ENCODE results near the gene NAALADL2. TPM values are rescaled to one million over a fixed set of nuclear protein-coding genes. Genes with fewer than 3 reads are reported as not detected.

NAALADL2 gene
- polyA plus RNA-seq, 1 donor from 2014 or later = 1.6 TPM

- H2AFZ ChIP-seq (ENCODE audit: low read depth, low read length) = no peak overlapping the region
- no peak overlapping the region for H3K9ac ChIP-seq (ENCODE audit: low read length)
- H3K9me3 ChIP-seq (ENCODE audit: low read length) = no peaks in the 10 kb centered on the region
Measured at GRCh38 chr3:175573226-175573625, 714.1 kb downstream of the NAALADL2 start.

DNA sequence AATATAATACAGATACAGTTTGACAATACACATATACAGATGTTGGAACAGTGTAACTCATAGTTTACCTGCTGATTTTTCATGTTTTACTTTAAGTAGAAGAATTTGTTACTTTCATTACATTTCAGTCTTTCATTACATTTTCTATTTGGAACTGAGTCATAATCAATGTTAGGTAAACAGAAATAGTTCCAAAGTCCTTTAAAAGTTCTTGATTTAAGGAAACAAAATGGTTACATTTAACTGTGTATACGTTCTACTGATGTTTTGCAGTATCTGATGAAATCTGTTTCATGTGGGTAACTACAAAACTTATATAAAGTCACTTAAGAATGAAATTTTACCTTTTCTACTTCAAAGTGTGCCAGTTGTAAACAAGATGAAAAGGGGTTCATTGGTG lies 721.2 kb downstream of the NAALADL2 start:
- no peaks in the 10 kb centered on the region for H3K9me2 ChIP-seq (ENCODE audit: insufficient read depth, low read length)
- H3K79me2 ChIP-seq (replicated peaks; ENCODE audit: insufficient read depth, low read length) = no peaks in the 10 kb centered on the region
- no peaks in the 10 kb centered on the region for H3F3A ChIP-seq (ENCODE audit: insufficient read depth, low read length, poor library complexity, severe bottlenecking)
- no peak overlapping the region for H3K4me3 ChIP-seq (ENCODE audit: low read length)
- H3K9me3 ChIP-seq (ENCODE audit: low read length) = no peaks in the 10 kb centered on the region
- H3K36me3 ChIP-seq (ENCODE audit: insufficient read depth, low read length) = no peaks in the 10 kb centered on the region
- no peak overlapping the region for H2AFZ ChIP-seq (ENCODE audit: low read depth, low read length)
- no peak for TF ChIP-seq MXI1 (conservative IDR thresholded peaks at IDR 0.05; ENCODE audit: poor library complexity, severe bottlenecking)
- TF ChIP-seq RAD21 (conservative IDR thresholded peaks at IDR 0.05) = no peak
- no peak for TF ChIP-seq EZH2 (IDR thresholded peaks at IDR 0.05; ENCODE audit: borderline replicate concordance, insufficient read depth, low read length, poor library complexity, severe bottlenecking)
- TF ChIP-seq POLR2AphosphoS5 (IDR thresholded peaks at IDR 0.05) = no peak
- TF ChIP-seq, protein P1, sequence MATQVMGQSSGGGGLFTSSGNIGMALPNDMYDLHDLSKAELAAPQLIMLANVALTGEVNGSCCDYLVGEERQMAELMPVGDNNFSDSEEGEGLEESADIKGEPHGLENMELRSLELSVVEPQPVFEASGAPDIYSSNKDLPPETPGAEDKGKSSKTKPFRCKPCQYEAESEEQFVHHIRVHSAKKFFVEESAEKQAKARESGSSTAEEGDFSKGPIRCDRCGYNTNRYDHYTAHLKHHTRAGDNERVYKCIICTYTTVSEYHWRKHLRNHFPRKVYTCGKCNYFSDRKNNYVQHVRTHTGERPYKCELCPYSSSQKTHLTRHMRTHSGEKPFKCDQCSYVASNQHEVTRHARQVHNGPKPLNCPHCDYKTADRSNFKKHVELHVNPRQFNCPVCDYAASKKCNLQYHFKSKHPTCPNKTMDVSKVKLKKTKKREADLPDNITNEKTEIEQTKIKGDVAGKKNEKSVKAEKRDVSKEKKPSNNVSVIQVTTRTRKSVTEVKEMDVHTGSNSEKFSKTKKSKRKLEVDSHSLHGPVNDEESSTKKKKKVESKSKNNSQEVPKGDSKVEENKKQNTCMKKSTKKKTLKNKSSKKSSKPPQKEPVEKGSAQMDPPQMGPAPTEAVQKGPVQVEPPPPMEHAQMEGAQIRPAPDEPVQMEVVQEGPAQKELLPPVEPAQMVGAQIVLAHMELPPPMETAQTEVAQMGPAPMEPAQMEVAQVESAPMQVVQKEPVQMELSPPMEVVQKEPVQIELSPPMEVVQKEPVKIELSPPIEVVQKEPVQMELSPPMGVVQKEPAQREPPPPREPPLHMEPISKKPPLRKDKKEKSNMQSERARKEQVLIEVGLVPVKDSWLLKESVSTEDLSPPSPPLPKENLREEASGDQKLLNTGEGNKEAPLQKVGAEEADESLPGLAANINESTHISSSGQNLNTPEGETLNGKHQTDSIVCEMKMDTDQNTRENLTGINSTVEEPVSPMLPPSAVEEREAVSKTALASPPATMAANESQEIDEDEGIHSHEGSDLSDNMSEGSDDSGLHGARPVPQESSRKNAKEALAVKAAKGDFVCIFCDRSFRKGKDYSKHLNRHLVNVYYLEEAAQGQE (IDR thresholded peaks at IDR 0.05; ENCODE audit: borderline replicate concordance) = no peak
- no peak for TF ChIP-seq SMC3 (conservative IDR thresholded peaks at IDR 0.05; ENCODE audit: poor library complexity)
- no peak for TF ChIP-seq CTCF (IDR thresholded peaks at IDR 0.05; ENCODE audit: poor library complexity, severe bottlenecking)
- no peak for TF ChIP-seq TAF1 (IDR thresholded peaks at IDR 0.05; ENCODE audit: low read depth)
- TF ChIP-seq EP300 (conservative IDR thresholded peaks at IDR 0.05; ENCODE audit: poor library complexity, severe bottlenecking) = no peak
- H3K27me3 ChIP-seq (ENCODE audit: insufficient read depth, low read depth, low read length) = no peaks in the 10 kb centered on the region
- no peaks in the 10 kb centered on the region for H4K20me1 ChIP-seq (ENCODE audit: insufficient read depth)
- H3K9ac ChIP-seq (ENCODE audit: low read length) = no peak overlapping the region
- no peak overlapping the region for H3K4me2 ChIP-seq (ENCODE audit: low read length)
- H3K27ac ChIP-seq (ENCODE audit: low read length) = no peak overlapping the region

More at GRCh38 chr3:175573226-175573625, 714.1 kb downstream of the NAALADL2 start:
- H3K4me2 ChIP-seq (ENCODE audit: low read length) = no peak overlapping the region
- H3K9me2 ChIP-seq (ENCODE audit: insufficient read depth, low read length) = no peaks in the 10 kb centered on the region
- no peak overlapping the region for H3K27ac ChIP-seq (ENCODE audit: low read length)
- TF ChIP-seq EZH2 (IDR thresholded peaks at IDR 0.05; ENCODE audit: borderline replicate concordance, insufficient read depth, low read length, poor library complexity, severe bottlenecking) (no peak), CTCF (IDR thresholded peaks at IDR 0.05; ENCODE audit: poor library complexity, severe bottlenecking) (no peak), EP300 (conservative IDR thresholded peaks at IDR 0.05; ENCODE audit: poor library complexity, severe bottlenecking) (no peak), SMC3 (conservative IDR thresholded peaks at IDR 0.05; ENCODE audit: poor library complexity) (no peak), POLR2AphosphoS5 (IDR thresholded peaks at IDR 0.05) (no peak), TAF1 (IDR thresholded peaks at IDR 0.05; ENCODE audit: low read depth) (no peak), MXI1 (conservative IDR thresholded peaks at IDR 0.05; ENCODE audit: poor library complexity, severe bottlenecking) (no peak)
- TF ChIP-seq, protein P1 (IDR thresholded peaks at IDR 0.05; ENCODE audit: borderline replicate concordance) = no peak
- no peaks in the 10 kb centered on the region for H3K79me2 ChIP-seq (replicated peaks; ENCODE audit: insufficient read depth, low read length)
- no peaks in the 10 kb centered on the region for H3K27me3 ChIP-seq (ENCODE audit: insufficient read depth, low read depth, low read length)
- no peaks in the 10 kb centered on the region for H3F3A ChIP-seq (ENCODE audit: insufficient read depth, low read length, poor library complexity, severe bottlenecking)
- H3K4me3 ChIP-seq (ENCODE audit: low read length) = no peak overlapping the region
- no peaks in the 10 kb centered on the region for H3K36me3 ChIP-seq (ENCODE audit: insufficient read depth, low read length)
- no peaks in the 10 kb centered on the region for H4K20me1 ChIP-seq (ENCODE audit: insufficient read depth)
